HK-2 (cell line): Measurements from ENCODE around the gene LIME1.
A peak's percentile ranks its signal among the peaks of the same experiment; 100 is the strongest.
"Not testable (repeated sequence)": the region's sequence is repeated elsewhere in the genome, so short reads cannot be mapped to it uniquely, and the experiment has no call there.

Source experiments
- DNase-seq: peaks from one replicate; pipeline ENCODE4 v3.0.0-alpha.2; 2018; ENCODE audit not compliant: unreplicated experiment

The LIME1 gene

GRCh38 chr20:63707558-63708300 lies 28.7 kb upstream of the LIME1 start, which contains the start of the genes ARFRP1 and ZGPAT:
Gene ARFRP1 (minus strand): TSS chr20:63707976. CDS start chr20:63707091, 885 bp downstream.
Gene ZGPAT (plus strand): TSS chr20:63708039. CDS start chr20:63708581, 542 bp downstream.
- DNase-seq = peak; percentile 86

- DNase-seq = no peak
Measured at GRCh38 chr20:63708301-63709148, 27.9 kb upstream of the LIME1 start.

- no peak for DNase-seq
Measured at GRCh38 chr20:63709149-63709527, 27.3 kb upstream of the LIME1 start.

- no peak for DNase-seq
Measured at GRCh38 chr20:63711085-63711645, 25.3 kb upstream of the LIME1 start.

- DNase-seq = no peak
Measured at GRCh38 chr20:63712191-63712590, 24.3 kb upstream of the LIME1 start.

GRCh38 chr20:63714858-63715257 lies 21.6 kb upstream of the LIME1 start:
- DNase-seq = no peak

GRCh38 chr20:63718996-63719395 lies 17.5 kb upstream of the LIME1 start:
- DNase-seq = no peak

GRCh38 chr20:63722967-63723622 lies 13.4 kb upstream of the LIME1 start:
- DNase-seq = not testable (repeated sequence)

GRCh38 chr20:63730189-63730733 lies 6.2 kb upstream of the LIME1 start:
- not testable (repeated sequence) for DNase-seq

GRCh38 chr20:63731410-63731809 lies 5.1 kb upstream of the LIME1 start:
- DNase-seq = no peak

- DNase-seq = no peak
Measured at GRCh38 chr20:63732118-63733095, 4.1 kb upstream of the LIME1 start.

- no peak for DNase-seq
Measured at GRCh38 chr20:63733117-63733516, 3.3 kb upstream of the LIME1 start.

- DNase-seq = no peak
Measured at GRCh38 chr20:63733579-63734081, 2.8 kb upstream of the LIME1 start.

- no peak for DNase-seq
Measured at GRCh38 chr20:63734111-63734945, 2.1 kb upstream of the LIME1 start.

- DNase-seq = no peak
Measured at GRCh38 chr20:63734946-63735858, 1.3 kb upstream of the LIME1 start.

GRCh38 chr20:63736893-63737694 lies 630 bp downstream of the LIME1 start:
- DNase-seq = no peak

- DNase-seq = no peak
Measured at GRCh38 chr20:63737695-63737944, 1.2 kb downstream of the LIME1 start.
